GM12801 (cell line): ENCODE results near the gene FAM83F.

Experiments
- CTCF ChIP-seq: IDR thresholded peaks from one replicate; pipeline ENCODE4 v1.5.1; 2011; ENCODE audit warnings: control low read depth; ENCODE audit not compliant: insufficient read length; ENCODE audit errors: extremely low read depth

The FAM83F gene

DNA sequence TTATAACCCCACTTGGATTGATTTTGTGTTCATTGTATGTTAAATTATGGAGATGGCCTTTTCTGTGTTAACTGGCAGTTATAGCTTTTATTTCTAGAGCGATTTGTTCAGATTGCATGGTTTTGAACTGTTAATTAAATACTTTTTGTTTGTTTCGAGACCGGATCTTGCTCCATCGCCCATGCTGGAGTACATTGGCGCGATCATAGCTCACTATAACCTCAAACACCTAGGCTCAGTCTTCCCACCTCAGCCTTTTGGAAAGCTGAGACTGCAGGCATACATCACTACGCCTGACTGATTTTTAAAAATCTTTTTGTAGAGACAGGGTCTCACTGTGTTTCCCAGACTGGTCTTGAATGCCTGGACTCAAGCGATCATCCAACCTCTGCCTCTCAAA lies 77.0 kb downstream of the FAM83F start:
- TF ChIP-seq CTCF = no peak

DNA sequence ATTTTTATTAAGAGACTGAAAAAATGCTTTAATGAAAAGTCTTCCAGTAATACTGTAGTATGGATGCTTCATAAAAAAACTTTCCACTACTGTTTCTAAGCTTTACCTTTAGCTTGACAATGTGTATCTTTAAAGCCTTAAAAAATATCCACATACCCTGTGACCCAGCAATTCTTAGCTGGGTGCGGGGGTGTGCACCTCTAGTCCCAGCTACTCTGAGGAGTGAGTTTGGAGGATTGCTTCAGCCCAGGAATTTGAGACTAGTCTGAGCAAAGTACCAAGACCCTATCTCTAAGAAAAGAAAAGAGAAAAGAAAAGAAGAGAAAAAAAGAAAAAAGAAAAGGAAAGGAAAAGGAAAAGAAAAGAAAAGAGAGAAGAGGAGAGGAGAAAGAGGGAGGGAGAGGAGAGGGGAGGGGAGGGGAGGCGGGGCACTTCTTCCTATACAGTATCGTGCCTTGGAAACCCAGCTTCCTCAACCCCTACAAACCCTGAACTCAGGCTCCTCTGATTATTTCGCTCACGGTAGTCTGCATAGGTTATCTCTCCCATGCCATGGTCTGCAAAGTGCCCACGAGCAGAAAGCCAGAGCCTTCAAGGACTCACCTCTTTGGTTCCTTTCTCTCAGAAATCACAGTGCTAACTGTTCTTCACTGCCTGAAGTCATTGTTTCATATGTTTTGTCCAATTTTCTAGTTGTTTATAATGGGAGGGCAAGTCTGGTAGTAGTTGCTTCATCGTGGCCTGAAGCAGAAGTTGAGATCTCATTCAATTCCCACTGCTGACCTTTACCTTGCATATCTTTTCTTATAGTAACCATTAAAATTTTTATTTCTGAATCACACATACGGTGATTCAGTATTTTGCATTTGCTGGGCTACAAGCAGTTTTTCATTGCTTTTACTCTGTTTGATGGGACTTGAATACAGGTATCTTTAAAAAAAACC lies 82.2 kb downstream of the FAM83F start:
- no peak for TF ChIP-seq CTCF

DNA sequence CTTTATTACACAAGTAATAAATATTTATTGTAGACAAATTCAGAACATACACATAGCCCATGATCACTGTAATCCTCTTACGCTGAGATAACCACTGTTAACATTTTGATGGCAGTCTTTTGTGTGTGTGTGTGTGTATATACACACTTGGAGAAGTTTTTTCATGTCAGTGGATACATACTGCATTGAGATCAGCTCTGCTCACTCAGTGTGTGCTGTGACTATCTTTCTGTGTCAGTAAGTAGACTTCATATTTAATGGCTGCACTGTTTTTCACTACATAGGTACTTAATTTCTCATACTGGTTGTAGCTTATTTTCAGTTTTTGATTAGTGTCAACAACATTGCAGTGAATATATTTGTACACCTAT lies 82.9 kb downstream of the FAM83F start:
- TF ChIP-seq CTCF = no peak

GRCh38 chr22:40081662-40082061 lies 86.9 kb downstream of the FAM83F start:
- TF ChIP-seq CTCF = no peak

GRCh38 chr22:40082184-40082583 lies 87.4 kb downstream of the FAM83F start:
- TF ChIP-seq CTCF = no peak

DNA sequence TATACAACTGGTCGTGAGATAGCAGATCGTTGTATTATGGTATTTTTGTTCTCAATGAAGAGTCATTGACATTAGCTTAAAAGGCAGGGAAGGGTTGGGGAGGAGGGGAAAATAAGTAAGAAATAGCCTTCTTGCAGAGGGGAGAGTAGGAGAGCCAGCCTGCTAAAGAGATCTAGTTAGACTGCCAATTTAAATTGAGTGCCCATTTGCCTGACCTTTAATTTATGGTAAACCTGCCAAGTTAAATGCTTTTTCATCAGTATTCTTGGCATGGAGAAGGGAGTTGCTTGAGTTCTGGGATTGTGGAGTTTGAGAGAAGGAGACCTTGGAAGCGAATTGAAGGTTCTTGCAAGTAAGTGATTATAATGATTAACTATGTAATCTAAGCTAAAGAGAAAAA lies 89.0 kb downstream of the FAM83F start:
- TF ChIP-seq CTCF = no peak

DNA sequence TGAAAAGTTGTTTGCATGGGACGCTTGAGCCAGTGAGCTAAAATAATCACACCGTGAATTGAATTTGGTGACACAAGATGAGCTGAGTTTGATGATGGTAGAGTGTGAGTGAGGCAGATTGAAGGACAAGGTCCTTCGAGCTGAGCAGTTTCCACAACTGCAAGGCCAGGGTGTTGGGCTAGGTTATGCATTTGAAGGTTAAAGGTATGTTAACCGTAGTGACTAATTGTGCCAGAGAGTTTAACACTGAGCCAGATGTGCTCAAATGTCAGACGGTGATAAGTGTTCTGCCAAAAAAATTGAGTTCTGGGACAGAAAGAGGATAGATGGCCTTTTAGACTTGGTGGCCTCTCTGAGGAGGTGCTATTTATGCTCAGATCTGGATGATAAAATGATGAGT lies 89.5 kb downstream of the FAM83F start:
- no peak for TF ChIP-seq CTCF
